Thyroid gland (tissue), 4 donors: ENCODE data around the gene RBM39. TPM values are rescaled to one million over a fixed set of nuclear protein-coding genes. Genes with fewer than 3 reads are reported as not detected.

Source experiments
- DNase-seq, 2 donors: peaks; one replicate each; pipeline ENCODE4 v3.0.0-alpha.2; 2019
- H3K27ac ChIP-seq, 3 donors: fragments of 200-600 bp; sonication (generic); 1 replicate in 2 of 3; 2 replicates in 1 of 3; pipeline ENCODE4 v1.5.1; 2016 to 2019; ENCODE audit warnings: mild to moderate bottlenecking in 1 of 3, moderate library complexity in 1 of 3
- H3K27me3 ChIP-seq: fragments of 200-600 bp; sonication (generic); one replicate; pipeline ENCODE4 v1.5.1; 2019
- H3K36me3 ChIP-seq, 2 donors: fragments of 200-600 bp; sonication (generic); one replicate each; pipeline ENCODE4 v1.5.1; 2016 to 2019
- H3K4me1 ChIP-seq, 2 donors: fragments of 200-600 bp; sonication (generic); one replicate each; pipeline ENCODE4 v1.5.1; 2017 to 2019
- H3K4me3 ChIP-seq, 3 donors: fragments of 200-600 bp; sonication (generic); replicated peaks in 1 of 3; 1 replicate in 2 of 3; 2 replicates in 1 of 3; pipeline ENCODE4 v1.5.1; 2016; ENCODE audit warnings: mild to moderate bottlenecking in 1 of 3
- H3K9me3 ChIP-seq: fragments of 200-600 bp; sonication (generic); one replicate; pipeline ENCODE4 v1.5.1; 2017
- CTCF ChIP-seq, 6 experiments: fragments of 200-600 bp in 3 of 6; fragments of 450-650 bp in 3 of 6; sonication (generic) in 3 of 6; IDR thresholded peaks; one replicate each; pipeline ENCODE4 v1.5.1; 2016 to 2019; ENCODE audit warnings: antibody characterized with exemption in 6 of 6, mild to moderate bottlenecking in 2 of 6, inconsistent platforms in 1 of 6, moderate library complexity in 1 of 6
- POLR2A ChIP-seq, 2 donors: fragments of 450-650 bp; IDR thresholded peaks; one replicate each; pipeline ENCODE4 v1.6.1; 2017; ENCODE audit warnings: antibody characterized with exemption in 2 of 2, mild to moderate bottlenecking in 2 of 2, moderate library complexity in 1 of 2
- WGBS, 2 donors: methylation state at CpG; one replicate each; pipeline ENCODE4 v1.1.5; 2017; 5-methylcytosine and 5-hydroxymethylcytosine counted together
- intact Hi-C: fragments of 100-400 bp; cut with DNase I; formaldehyde crosslinking; loops from one replicate; pipeline ENCODE4 v1.15.1; 2023
- total RNA-seq, 4 donors: library from RNA; depleted of rRNA; stranded (reverse); fragments of >200 nt; gene quantifications; one replicate each; pipeline ENCODE4 v1.2.3, GENCODE V29; 2016

Gene RBM39
- total RNA-seq, 4 donors from 2014 or later = 315 to 475 (median 368) TPM

GRCh38 chr20:35721621-35722020 is 20.4 kb downstream of the RBM39 start:
- Histone ChIP-seq H3K27me3 (no peaks in the 10 kb centered on the region), H3K27ac (no peak overlapping the region), H3K9me3 (no peaks in the 10 kb centered on the region), H3K4me3 (no peak overlapping the region), H3K36me3 (peaks cover 88 to 100% of the 10 kb centered on the region in 2 donors), H3K4me1 (no peaks in the 10 kb centered on the region)
- no peak for TF ChIP-seq CTCF (IDR thresholded peaks at IDR 0.05)
- intact Hi-C loops = no loop called here
- no peak for DNase-seq
- WGBS, 2 donors = 89 to 90% methylated on average over 3 of the region's 3 CpGs

GRCh38 chr20:35721219-35721618 is 20.8 kb downstream of the RBM39 start:
- 94 to 95% methylated on average over 3 of the region's 3 CpGs for WGBS, 2 donors
- DNase-seq = no peak
- Histone ChIP-seq H3K4me3 (no peak overlapping the region), H3K4me1 (no peaks in the 10 kb centered on the region), H3K36me3 (peaks cover 88 to 100% of the 10 kb centered on the region in 2 donors), H3K27ac (no peak overlapping the region), H3K27me3 (no peaks in the 10 kb centered on the region), H3K9me3 (no peaks in the 10 kb centered on the region)
- intact Hi-C loops = no loop called here
- TF ChIP-seq CTCF (IDR thresholded peaks at IDR 0.05) = no peak
- no peak for TF ChIP-seq POLR2A (IDR thresholded peaks at IDR 0.05)

GRCh38 chr20:35720165-35721123 is 21.6 kb downstream of the RBM39 start:
- Histone ChIP-seq H3K36me3 (peaks cover 88 to 100% of the 10 kb centered on the region in 2 donors), H3K27ac (no peak overlapping the region), H3K4me3 (no peak overlapping the region), H3K27me3 (no peaks in the 10 kb centered on the region), H3K9me3 (no peaks in the 10 kb centered on the region), H3K4me1 (no peaks in the 10 kb centered on the region)
- intact Hi-C loops = no loop called here
- no peak for TF ChIP-seq CTCF (IDR thresholded peaks at IDR 0.05)
- no peak for TF ChIP-seq POLR2A (IDR thresholded peaks at IDR 0.05)
- 91 to 93% methylated on average over 13 of the region's 13 CpGs for WGBS, 2 donors
- no peak for DNase-seq

GRCh38 chr20:35719717-35720116 is 22.3 kb downstream of the RBM39 start:
- DNase-seq = no peak
- Histone ChIP-seq H3K9me3 (no peaks in the 10 kb centered on the region), H3K4me1 (no peaks in the 10 kb centered on the region), H3K27ac (no peak overlapping the region), H3K4me3 (no peak overlapping the region), H3K27me3 (no peaks in the 10 kb centered on the region), H3K36me3 (peaks cover 88 to 100% of the 10 kb centered on the region in 2 donors)
- WGBS, 2 donors = 76 to 88% methylated on average over 8 of the region's 8 CpGs
- intact Hi-C loops = loop anchor here (10.0 kb wide), 1 partner anchor 165 kb away; no protein-coding TSS in a partner anchor
- no peak for TF ChIP-seq CTCF (IDR thresholded peaks at IDR 0.05)
- no peak for TF ChIP-seq POLR2A (IDR thresholded peaks at IDR 0.05)
